Keratinocyte (primary cell): ENCODE measurements around the gene MMP21.

Source experiments
- EZH2 ChIP-seq: IDR thresholded peaks from one replicate; pipeline ENCODE4 v1.6.1; 2012; ENCODE audit warnings: inconsistent platforms, mild to moderate bottlenecking, low read length, moderate library complexity
- TF ChIP-seq, protein P1 (sequence below), 3 experiments: IDR thresholded peaks in 1 of 3; conservative IDR thresholded peaks in 1 of 3; optimal IDR thresholded peaks in 1 of 3; 2 replicates in 2 of 3; 3 replicates in 1 of 3; pipeline versions ENCODE3 to v1.5.1; 2011; ENCODE audit warnings: low read length in 3 of 3, mild to moderate bottlenecking in 3 of 3, moderate library complexity in 2 of 3, control low read depth in 1 of 3, inconsistent platforms in 1 of 3; ENCODE audit not compliant: insufficient read depth in 2 of 3; ENCODE audit errors: extremely low read depth in 1 of 3

DNA sequence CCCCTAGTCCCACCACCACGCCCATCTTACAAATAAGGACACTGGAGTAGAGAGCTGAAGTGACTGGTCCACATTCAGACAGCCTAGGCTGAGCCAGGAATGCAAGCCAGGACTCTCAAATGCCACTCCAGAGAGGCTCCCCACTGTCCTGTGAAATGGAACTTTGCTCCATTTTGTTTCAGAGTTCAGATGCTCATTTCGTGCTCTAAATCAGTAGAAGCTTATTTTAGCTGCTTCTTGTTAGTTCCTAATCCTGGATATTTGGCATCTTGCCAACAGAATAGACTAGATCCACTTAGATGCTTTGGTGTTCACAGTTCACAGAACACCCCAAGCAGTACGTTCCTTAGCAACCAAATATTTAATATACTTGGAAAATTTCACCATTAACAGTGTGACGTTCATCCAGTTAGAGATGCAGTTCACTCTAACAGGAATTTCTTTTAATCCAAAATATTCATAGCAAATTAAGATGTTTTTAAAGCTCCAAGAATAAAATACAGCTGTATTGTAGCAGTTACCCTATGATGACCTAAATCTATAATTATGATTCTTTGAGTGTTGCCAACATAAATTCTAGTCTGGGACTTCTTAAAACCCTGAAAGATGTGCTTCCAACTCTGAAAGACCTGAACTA, 7.3 kb downstream of the MMP21 start:
- TF ChIP-seq EZH2, result no peak
- TF ChIP-seq, protein P1, sequence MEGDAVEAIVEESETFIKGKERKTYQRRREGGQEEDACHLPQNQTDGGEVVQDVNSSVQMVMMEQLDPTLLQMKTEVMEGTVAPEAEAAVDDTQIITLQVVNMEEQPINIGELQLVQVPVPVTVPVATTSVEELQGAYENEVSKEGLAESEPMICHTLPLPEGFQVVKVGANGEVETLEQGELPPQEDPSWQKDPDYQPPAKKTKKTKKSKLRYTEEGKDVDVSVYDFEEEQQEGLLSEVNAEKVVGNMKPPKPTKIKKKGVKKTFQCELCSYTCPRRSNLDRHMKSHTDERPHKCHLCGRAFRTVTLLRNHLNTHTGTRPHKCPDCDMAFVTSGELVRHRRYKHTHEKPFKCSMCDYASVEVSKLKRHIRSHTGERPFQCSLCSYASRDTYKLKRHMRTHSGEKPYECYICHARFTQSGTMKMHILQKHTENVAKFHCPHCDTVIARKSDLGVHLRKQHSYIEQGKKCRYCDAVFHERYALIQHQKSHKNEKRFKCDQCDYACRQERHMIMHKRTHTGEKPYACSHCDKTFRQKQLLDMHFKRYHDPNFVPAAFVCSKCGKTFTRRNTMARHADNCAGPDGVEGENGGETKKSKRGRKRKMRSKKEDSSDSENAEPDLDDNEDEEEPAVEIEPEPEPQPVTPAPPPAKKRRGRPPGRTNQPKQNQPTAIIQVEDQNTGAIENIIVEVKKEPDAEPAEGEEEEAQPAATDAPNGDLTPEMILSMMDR (optimal IDR thresholded peaks at IDR 0.05 in 1 of 3, IDR thresholded peaks at IDR 0.05 in 1 of 3, conservative IDR thresholded peaks at IDR 0.05 in 1 of 3; ENCODE audit: extremely low read depth in 1 of 3, insufficient read depth in 2 of 3, low read length in 3 of 3), result no peak
